ENCODE measurements around the gene TET1.

GRCh38 chr10:68537796-68538195 is 22.3 kb upstream of the TET1 start:
- no peak for TF ChIP-seq EZH2 (IDR thresholded peaks at IDR 0.05; ENCODE audit: insufficient read depth, poor library complexity, severe bottlenecking)
- no peak for TF ChIP-seq EZH2phosphoT487 (IDR thresholded peaks at IDR 0.05; ENCODE audit: insufficient read depth, low read depth)
